Measurements from ENCODE around the gene CKB. TPM values are rescaled to one million over a fixed set of nuclear protein-coding genes. Genes with fewer than 3 reads are reported as not detected.

The CKB gene
- 10 to 100 TPM in 1 of 2 donors, 1 to 10 TPM in 1; 4.5 to 13.4 TPM for total RNA-seq

DNA sequence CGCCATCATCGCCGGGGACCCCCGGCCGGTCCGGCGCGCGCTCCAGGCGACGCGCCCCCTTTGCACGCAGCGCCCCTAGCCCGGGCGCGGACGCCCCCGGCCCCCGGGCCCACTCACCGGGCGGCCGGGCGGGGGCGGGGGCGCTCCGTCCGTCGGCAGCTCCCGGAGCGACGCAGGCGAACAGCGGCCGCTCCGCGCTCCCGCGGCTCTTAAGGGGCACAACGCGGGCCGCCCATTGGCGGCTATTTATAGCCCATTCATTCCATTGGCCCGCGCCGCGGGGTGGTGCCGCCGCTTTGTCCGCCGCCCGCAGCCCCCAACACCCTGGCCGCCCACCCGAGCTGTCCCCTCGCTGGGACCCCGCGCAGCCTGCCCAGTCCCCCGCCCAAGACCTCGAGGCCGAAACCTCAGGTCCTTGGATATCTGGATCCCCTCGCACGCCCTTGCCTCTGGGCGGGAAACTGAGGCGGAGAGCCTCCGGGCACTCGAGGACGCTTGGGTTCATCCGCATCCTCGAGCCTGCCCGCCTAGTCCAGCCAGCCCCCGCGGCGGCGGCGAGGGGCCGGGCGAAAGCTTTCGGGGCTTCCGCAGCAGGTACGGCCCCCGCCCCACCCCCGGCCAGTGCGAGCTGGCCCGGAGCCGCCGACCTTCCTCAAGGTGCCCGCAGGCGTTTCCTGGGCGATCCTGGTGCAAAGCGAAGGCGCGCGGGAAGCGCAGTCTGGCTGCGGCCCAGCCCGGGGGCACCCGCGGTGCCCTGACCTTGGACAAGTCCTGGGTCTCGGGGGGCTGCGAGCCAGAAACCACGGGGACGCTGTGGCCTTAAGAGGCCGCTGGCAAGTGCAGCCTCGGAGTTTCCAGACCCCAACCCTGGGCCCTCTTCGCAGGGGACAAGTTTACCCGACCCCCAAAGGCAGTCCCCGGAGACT, at the start of gene CKB:
Gene CKB, minus strand, starts transcription at position 182 of the 926 bp plus-strand sequence. CDS start 337 bp downstream, outside the sequence.
- Mint-ChIP-seq H3K4me1 (peaks cover 13% of the 10 kb centered on the region), H3K9me3 (no peaks in the 10 kb centered on the region), H3K36me3 (ENCODE audit: low read depth) (no peaks in the 10 kb centered on the region), H3K27ac (no peak within 1 kb of the TSS), H3K4me3 (peak within 1 kb of the TSS; percentile 34), H3K27me3 (no peaks in the 10 kb centered on the region)
- ATAC-seq (replicated peaks): no peak

DNA sequence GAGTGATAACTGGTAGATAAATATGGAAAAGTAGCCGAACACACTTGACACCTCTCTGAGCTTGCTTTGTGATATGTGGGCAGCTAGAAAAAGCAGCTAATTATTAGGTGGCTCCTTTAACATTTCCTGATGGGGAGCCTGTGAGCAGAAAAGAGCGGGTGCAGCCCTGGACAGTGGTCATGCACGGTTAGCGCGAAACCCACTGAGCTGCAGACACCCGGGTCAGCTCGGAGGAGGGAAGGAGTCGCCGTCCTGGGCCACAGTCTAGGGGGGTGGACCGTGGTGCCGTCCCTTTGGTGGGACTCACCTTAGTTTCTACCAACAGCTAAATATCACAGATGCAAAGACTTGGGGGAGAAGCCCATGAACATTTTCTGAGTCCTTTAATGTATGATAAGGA, 46.8 kb upstream of the CKB start:
- no peak for ATAC-seq (replicated peaks)

DNA sequence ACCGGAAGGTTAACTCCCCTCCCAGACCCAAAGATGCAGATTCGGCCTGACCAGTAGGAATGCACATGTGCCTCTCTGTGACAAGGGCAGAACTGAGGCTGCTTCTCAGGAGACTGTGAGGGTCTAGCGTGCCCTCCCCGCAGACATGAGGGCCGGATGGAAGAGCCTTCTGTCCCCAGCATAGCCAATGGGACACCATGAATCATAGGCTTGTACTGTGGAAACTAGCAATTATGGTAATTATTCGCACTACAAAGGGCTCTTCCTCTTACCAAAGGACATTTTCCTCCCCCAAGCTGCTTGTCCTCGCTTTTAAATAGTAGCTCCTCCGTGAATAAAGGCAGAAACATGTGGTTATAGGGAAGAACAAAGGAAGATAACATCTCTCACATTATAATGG, 46.3 kb upstream of the CKB start:
- H3K27me3 Mint-ChIP-seq: no peaks in the 10 kb centered on the region
- H3K36me3 Mint-ChIP-seq (ENCODE audit: low read depth): peaks cover 25% of the 10 kb centered on the region
- H3K4me3 Mint-ChIP-seq: no peak overlapping the region
- no peaks in the 10 kb centered on the region for H3K9me3 Mint-ChIP-seq
- no peak for ATAC-seq (replicated peaks)
- H3K4me1 Mint-ChIP-seq: no peaks in the 10 kb centered on the region
- H3K27ac Mint-ChIP-seq: no peak overlapping the region

More for the DNA sequence above, 46.8 kb upstream of the CKB start:
- no peaks in the 10 kb centered on the region for H3K27me3 Mint-ChIP-seq
- H3K4me1 Mint-ChIP-seq: no peaks in the 10 kb centered on the region
- no peaks in the 10 kb centered on the region for H3K9me3 Mint-ChIP-seq
- peaks cover 30% of the 10 kb centered on the region for H3K36me3 Mint-ChIP-seq (ENCODE audit: low read depth)
- H3K27ac Mint-ChIP-seq: no peak overlapping the region
- H3K4me3 Mint-ChIP-seq: no peak overlapping the region

DNA sequence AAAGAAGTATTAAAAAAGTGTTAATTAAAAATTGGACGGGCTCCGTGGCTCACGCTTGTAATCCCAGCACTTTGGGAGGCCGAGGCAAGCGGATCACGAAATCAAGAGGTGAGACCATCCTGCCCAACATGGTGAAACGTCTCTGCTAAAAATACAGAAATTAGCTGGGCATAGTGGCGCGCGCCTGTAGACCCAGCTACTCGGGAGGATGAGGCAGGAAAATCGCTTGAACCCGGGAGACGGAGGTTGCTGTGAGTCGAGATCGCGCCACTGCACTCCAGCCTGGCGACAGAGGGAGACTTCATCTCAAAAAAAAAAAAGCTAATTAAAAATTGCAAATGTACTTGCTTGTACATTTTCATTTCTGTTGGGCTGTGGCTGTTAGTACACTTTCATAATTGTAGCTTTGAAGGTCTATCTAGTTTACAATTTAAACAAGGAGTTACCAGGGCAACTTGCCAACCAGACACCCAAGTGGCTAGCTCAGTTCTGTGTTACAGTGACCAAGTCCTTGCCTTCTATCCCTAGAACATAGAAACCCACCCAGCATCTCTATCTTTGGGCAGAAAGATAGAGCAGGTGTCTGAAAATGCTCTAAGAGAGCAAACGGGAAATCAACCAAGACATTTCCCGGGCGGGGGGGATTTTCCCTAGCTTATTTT, 41.3 kb upstream of the CKB start:
- Mint-ChIP-seq H3K27me3 (no peaks in the 10 kb centered on the region), H3K27ac (peak overlapping the region; percentile 94), H3K36me3 (ENCODE audit: low read depth) (peaks cover 37% of the 10 kb centered on the region), H3K4me1 (peaks cover 15% of the 10 kb centered on the region), H3K4me3 (peak overlapping the region; percentile 96), H3K9me3 (no peaks in the 10 kb centered on the region)
- no peak for ATAC-seq (replicated peaks)

DNA sequence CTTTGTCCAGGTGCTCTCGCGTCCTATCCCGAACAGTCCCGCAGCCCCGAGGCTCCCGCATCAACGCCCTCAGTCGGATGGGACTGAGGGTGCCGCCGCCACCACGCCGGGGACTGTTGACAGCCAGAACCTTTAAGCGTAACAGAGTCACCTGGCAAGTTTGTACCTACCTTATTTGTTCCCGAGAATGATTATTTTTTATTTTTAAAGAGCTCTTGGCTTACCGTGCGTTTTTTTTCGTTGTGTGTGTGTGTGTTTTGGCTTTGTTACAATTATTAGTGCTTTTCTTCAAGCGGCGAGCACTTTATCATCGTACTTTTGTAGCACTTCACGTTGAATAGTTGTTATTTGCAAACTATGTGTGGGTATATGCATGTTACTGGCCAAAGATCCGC, 40.6 kb upstream of the CKB start:
- ATAC-seq (replicated peaks): no peak
- Mint-ChIP-seq H3K27ac (peak overlapping the region; percentile 94), H3K4me3 (peak overlapping the region; percentile 96), H3K36me3 (ENCODE audit: low read depth) (peaks cover 45% of the 10 kb centered on the region), H3K4me1 (peaks cover 19% of the 10 kb centered on the region), H3K9me3 (no peaks in the 10 kb centered on the region), H3K27me3 (no peaks in the 10 kb centered on the region)

DNA sequence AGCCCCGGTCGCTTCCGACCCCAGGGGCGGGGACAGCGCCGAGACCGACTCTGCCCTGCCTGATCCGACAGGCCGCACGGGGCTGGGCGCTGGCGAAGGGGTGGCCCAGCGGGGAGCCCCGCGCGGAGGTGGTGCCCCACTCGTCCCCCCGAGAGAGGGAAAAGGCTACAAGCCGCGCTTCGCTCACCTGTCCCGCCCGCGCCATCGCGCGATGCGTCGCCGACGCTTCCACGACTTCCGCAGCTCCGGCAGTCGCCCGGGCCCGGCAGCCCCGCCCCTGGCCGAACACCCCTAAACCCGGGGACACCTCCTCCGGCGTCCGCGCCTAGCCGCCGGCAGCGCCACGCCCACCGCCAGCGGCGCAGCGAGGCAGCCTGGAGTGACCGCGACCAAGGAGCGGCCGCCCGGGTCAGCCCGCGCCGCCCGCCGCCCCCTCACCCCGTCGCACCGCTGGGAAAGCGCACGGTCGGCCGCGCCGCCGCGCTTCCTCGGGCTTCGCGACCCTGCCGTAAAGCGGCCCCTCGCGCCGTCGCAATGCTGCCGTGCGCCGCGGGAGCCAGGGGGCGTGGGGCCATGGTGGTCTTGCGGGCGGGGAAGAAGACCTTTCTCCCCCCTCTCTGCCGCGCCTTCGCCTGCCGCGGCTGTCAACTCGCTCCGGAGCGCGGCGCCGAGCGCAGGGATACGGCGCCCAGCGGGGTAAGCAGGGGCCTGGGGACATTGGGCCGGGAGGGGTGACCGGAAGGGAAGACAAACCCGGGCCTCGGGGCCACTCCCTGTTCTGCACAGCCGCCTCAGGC, 40.0 kb upstream of the CKB start, which contains the start of the genes BAG5 and COA8:
Gene BAG5, minus strand, starts transcription at position 229 of the 797 bp plus-strand sequence. CDS start 1,493 bp downstream, outside the sequence.
Gene COA8, plus strand, starts transcription at position 532 of the 797 bp plus-strand sequence. Its CDS starts 42 bp downstream, at position 574.
- H3K27ac Mint-ChIP-seq: peak within 1 kb of the TSS; percentile 96
- peak within 1 kb of the TSS; percentile 98 for H3K4me3 Mint-ChIP-seq
- peaks cover 19% of the 10 kb centered on the region for H3K4me1 Mint-ChIP-seq
- no peaks in the 10 kb centered on the region for H3K27me3 Mint-ChIP-seq
- peaks cover 51% of the 10 kb centered on the region for H3K36me3 Mint-ChIP-seq (ENCODE audit: low read depth)
- peak; percentile 82 for ATAC-seq (replicated peaks)
- no peaks in the 10 kb centered on the region for H3K9me3 Mint-ChIP-seq

DNA sequence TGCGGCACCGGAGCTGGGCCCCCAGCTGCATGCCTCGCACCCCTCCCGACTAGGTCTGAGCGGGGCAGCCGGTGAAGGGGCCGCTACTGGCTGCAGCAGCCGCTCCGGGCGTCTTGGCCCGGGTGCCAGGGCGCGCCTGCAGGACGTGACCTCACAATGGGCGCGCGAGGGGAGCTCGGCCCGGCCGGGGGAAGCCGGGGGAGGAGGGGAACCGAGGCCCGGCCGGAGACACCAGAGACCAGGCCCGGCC, 39.5 kb upstream of the CKB start:
- peaks cover 56% of the 10 kb centered on the region for H3K36me3 Mint-ChIP-seq (ENCODE audit: low read depth)
- H3K4me3 Mint-ChIP-seq: peak overlapping the region; percentile 98
- ATAC-seq (replicated peaks): peak; percentile 62
- no peaks in the 10 kb centered on the region for H3K27me3 Mint-ChIP-seq
- no peaks in the 10 kb centered on the region for H3K9me3 Mint-ChIP-seq
- H3K4me1 Mint-ChIP-seq: peaks cover 19% of the 10 kb centered on the region
- H3K27ac Mint-ChIP-seq: peak overlapping the region; percentile 96

DNA sequence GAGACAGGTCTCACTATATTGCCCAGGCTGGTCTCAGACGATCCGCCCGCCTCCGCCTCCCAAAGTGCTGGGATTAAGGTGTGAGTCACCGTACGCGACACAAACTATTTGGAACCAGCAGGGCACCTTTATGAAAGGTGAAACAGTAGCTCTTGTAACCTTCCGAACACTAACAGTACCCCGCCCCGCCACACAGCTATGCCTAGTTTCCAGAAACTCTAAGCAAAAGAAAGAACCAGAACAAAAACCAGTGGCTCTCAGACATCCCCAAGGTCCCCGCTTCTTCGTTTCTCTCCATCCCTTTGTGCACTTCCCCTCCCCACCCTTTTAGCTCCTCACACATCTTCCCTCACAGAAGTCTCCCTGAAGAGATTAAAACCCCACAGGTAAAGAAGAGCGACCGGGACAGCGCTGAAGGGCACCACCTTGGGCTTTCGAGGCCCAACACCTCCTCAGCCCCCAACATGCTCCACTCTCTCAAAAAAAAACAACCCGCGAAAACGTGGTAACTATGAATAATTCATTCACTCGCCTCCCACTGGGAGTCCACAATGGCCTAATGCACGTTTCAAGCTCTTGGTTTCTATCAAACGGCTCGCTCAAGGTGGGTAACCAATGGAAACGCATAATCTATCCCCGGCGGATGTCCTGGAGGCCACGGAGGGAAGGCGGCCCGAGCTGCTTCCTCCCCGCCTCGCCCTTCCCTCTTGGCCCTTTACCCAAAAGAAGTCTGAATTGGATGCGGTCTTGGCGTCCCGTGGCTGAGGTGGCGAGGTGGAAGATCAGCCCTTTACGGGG, 39.0 kb upstream of the CKB start:
- Mint-ChIP-seq H3K9me3 (no peaks in the 10 kb centered on the region), H3K4me1 (peaks cover 19% of the 10 kb centered on the region), H3K27ac (peak overlapping the region; percentile 96), H3K36me3 (ENCODE audit: low read depth) (peaks cover 61% of the 10 kb centered on the region), H3K4me3 (peak overlapping the region; percentile 98), H3K27me3 (no peaks in the 10 kb centered on the region)
- ATAC-seq (replicated peaks): peak; percentile 62

DNA sequence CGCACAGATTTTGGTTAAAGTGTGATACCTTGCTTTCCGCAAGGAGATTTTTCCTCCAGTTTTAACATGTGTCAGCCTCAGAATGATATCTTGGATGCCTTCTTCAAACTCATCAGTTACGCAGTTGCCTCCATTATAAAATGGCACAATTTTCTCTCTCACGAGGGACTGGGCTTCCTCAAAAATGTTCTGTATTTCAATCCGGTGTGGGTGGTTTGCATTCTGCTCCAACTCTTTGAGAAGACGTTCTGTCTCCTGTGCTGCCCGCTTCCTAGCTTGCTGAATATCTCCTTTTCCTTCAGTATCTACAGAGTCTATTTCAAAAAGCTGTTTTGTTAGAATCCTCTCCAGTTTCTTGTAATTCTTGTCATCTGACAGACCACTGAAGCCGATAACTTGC, 38.1 kb upstream of the CKB start:
- Mint-ChIP-seq H3K4me3 (peak overlapping the region; percentile 98), H3K27me3 (no peaks in the 10 kb centered on the region), H3K36me3 (ENCODE audit: low read depth) (peaks cover 65% of the 10 kb centered on the region), H3K4me1 (peaks cover 19% of the 10 kb centered on the region), H3K27ac (peak overlapping the region; percentile 96), H3K9me3 (no peaks in the 10 kb centered on the region)
- ATAC-seq (replicated peaks): no peak

DNA sequence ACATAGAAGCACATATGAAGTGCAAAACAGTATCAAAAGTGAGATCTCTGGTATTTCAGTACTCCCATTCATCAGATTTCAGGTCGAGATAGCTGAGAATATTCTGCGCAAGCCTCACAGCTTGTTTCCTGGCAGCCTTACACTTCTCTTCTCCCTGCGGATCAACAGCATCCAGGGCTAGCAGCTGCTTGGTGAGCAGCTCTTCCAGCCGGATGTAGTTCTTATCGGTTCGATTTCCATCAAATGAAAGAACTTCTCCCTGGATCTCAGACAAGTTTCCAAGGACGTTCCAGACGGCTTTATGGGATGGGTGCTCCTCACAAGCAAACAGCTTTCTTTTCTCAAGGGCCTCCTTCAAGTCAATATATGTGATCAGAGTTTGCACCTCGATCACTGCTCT, 37.1 kb upstream of the CKB start:
- Mint-ChIP-seq H3K4me3 (peak overlapping the region; percentile 98), H3K9me3 (no peaks in the 10 kb centered on the region), H3K36me3 (ENCODE audit: low read depth) (peaks cover 75% of the 10 kb centered on the region), H3K27me3 (no peaks in the 10 kb centered on the region), H3K27ac (peak overlapping the region; percentile 96), H3K4me1 (peaks cover 19% of the 10 kb centered on the region)
- ATAC-seq (replicated peaks): no peak

DNA sequence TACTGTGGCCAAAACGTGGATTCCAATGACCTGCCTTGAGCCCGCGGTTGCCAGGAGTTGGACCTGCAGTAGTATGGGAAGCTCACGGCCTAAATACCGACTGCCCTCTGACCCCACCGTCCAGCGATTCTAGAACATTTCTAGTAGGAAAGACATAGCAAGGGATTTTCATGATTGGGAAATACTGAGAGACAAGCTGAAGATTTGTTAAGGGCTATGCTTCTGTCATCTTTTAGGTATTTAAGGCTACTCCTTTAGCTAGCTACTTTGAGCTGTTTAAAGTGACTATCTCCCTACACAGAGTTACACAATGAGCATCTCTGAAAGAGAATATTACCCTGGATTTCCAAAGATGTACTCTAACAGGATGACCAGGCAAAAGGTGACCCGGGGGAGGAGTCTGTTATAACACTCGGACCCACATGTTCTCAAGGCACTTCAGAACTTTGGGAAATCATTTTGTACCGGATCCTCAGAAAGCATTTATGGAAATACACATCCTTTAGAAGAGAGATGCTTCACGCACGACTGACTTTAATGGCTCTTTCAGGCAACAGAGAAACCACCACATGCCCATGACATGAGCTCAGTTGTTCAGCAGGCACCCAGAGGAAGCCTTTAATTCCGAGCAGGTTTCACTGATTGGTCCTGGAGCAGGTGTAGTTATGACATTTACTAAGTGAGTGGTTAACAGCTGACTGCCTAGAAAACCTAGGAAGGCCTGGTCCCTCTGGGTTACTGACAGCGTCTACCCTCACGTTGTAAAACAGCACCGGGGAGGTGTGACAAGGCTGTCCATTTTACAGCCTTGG, 35.6 kb upstream of the CKB start:
- H3K9me3 Mint-ChIP-seq: no peaks in the 10 kb centered on the region
- no peak for ATAC-seq (replicated peaks)
- peaks cover 73% of the 10 kb centered on the region for H3K36me3 Mint-ChIP-seq (ENCODE audit: low read depth)
- H3K27ac Mint-ChIP-seq: peak overlapping the region; percentile 52
- H3K4me3 Mint-ChIP-seq: no peak overlapping the region
- no peaks in the 10 kb centered on the region for H3K27me3 Mint-ChIP-seq
- H3K4me1 Mint-ChIP-seq: peaks cover 19% of the 10 kb centered on the region

DNA sequence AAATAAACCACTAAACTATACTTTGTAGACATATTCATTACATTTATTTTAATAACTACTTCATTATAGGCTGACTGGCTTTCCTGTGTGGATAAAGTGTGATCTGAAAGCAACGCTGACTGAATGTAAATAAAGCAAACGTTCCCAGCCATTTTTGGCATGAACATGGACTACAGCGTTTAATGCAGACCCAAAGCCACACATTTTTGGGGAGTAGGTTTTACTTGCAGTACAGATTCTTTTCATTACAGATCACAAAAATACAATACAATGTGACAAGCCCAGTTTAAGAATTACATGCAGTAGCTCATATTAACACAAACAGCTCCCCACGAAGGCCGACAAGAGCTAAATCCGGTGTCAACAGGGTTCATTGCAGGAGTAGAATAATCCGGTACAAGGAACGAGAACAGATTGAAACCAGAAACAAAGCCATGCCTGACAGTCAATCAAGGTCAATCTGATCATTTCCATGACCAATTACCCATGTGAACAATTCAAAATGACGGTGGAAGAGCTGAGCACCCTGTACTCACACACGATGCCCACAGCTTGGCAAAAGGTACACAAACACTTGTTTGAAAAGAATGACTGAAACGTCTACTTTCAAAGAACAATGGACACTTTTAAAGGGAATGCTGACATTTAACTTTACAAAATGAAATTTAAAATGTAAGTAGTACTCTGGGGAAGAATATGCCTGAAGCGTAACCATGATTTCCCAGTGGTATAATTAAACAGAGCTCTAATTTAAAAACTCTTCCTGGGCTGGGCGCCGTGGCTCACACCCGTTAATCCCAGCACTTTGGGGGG, 34.5 kb upstream of the CKB start:
- Mint-ChIP-seq H3K36me3 (ENCODE audit: low read depth) (peaks cover 70% of the 10 kb centered on the region), H3K4me3 (no peak overlapping the region), H3K27me3 (no peaks in the 10 kb centered on the region), H3K4me1 (peaks cover 19% of the 10 kb centered on the region), H3K9me3 (no peaks in the 10 kb centered on the region), H3K27ac (peak overlapping the region; percentile 52)
- no peak for ATAC-seq (replicated peaks)
